Heart left ventricle (tissue), 13 donors: Measurements from ENCODE around the gene AMPD3.

Source experiments
- CTCF ChIP-seq, 12 donors: fragments of 200-600 bp; sonication (generic) in 4 of 12; IDR thresholded peaks; one replicate each; pipeline versions ENCODE4 v1.5.0 to v1.8.0; 2018 to 2022; ENCODE audit warnings: antibody characterized with exemption in 12 of 12, mild to moderate bottlenecking in 5 of 12
- POLR2A ChIP-seq, 2 donors: fragments of 450-650 bp; IDR thresholded peaks; one replicate each; pipeline ENCODE4 v1.6.1; 2017; ENCODE audit warnings: antibody characterized with exemption in 2 of 2, mild to moderate bottlenecking in 2 of 2, moderate library complexity in 2 of 2
- donor health status: ischemic (EF 13 %, LVEDD 7.1; RV severe dilation, severe dysfunction).
- donor health status: DM: no; HTN: yes; CAD: no.
- donor health status: DM: no; HTN: no; CAD: no.
- donor health status: ischemic (EF 25% LVEDD 6.9; RV normal size, moderate dysfunction).
- donor health status: ischemic (EF 25% LVEDD 5.7; RV mildly dilated, moderate dysfunction).
- donor health status: ischemic (EF 35%, LVEDD 5.7; RV mildly dilated, moderate dysfunction).
- donor health status: nonischemic (EF 11% LVEDD 7.7; RV severe dilation, severe dysfunction).
- donor health status: DM: yes; HTN: yes; CAD: no.
- donor health status: PGD.
- donor health status: ischemic (EF 29% LVEDD 5.4; RV normal size, mild dysfunction).
- donor health status: nonischemic (EF 23%, LVEDD 6.1; RV moderate dilation, normal function).

DNA sequence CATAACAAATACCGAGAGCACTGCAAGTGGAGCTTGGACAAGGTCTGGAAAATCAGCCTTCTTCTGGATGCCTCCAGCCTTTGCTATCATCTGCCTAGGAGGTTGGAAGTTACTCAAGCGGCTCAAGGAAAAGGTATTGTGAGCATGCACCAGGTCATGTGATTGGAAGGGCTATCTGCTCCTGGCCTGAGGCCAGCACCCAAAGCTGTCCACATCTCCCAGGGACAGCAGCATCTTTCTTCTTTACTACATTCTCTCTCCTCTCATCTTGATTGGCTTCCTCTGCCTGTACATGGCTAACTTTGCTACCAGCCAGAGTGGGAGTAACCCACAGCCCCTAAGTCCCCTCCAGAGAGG, 44.2 kb upstream of the AMPD3 start:
- no peak for TF ChIP-seq CTCF (IDR thresholded peaks at IDR 0.05)
- no peak for TF ChIP-seq POLR2A (IDR thresholded peaks at IDR 0.05)
